NCI-H526 (cell line): Measurements from ENCODE around the gene CLIP2.
"Not testable (repeated sequence)": the region's sequence is repeated elsewhere in the genome, so short reads cannot be mapped to it uniquely, and the experiment has no call there.

Source experiments
- DNase-seq, 2 experiments: peaks; one replicate each; lab custom pipeline; 2025; lab: John Stamatoyannopoulos, UW

The CLIP2 gene

DNA sequence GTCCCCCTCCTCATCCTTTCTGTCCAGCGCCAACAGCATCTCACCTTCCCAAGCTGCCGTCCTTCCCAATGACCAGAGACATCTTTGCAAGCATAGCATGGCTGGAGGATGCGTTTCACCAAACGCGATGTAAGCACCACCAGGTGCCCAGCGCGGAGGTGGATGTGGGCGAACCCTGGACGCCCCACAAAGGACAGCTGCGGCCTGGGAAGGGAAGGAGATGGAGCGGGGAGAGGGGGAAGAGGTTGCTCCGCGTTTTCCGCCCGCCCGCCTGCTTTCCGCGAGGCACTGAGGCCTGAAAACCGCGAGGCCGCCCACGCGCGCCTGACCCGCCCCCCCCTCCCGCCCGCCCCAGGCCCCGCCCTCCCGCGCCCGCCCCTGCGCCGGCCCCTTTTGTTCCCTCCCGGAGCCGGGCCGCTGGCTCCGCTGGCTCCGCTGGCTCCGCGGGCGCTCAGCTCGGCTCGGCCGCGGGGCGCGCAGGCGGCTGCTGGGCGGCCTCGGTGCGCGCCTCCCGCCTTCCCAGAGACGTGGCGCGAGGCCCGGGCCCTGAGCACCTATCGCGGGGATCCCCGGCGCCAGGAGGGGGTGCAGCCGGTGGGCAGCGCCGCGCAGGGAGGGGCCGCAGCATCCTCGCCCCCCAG is at the start of gene CLIP2:
Gene CLIP2, plus strand, starts transcription at position 390 of the 641 bp plus-strand sequence. CDS start 28,140 bp downstream, outside the sequence.
- peak in 1 of 2 experiments; percentile 89 for DNase-seq

DNA sequence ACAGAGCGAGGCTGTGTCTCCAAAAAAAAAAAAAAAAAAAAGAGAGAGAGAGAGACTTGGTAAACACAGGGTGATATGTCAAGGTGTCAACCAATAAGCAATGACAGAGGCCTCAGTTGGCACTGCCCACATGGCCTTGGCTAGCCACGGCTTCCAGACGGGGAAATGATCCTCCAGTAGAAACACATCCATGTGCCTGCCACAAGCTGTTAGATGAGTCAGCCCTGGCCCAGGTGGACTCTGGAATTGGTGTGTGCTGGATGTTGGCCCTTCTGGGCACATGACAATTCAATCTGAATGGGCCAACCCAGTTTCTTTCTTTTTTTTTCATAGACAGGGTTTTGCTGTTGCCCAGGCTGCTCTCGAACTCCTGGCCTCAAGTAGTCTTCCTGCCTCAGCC is 48.7 kb upstream of the CLIP2 start:
- DNase-seq = no peak

DNA sequence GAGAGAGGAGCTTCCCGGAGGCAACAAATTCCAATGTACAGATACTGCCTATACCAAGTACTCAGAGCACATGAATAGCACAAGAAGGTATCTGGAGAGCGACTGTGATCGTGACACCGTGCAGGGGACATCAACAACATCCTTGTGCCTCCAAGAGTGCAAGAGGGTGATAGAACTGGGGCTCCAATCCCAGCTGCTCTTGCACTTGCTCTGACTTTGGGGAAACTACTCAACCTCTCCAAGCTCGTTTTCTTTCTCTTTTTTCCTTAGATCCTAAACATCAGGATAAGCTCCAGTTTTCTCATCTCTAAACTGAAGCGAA is 47.1 kb upstream of the CLIP2 start:
- no peak for DNase-seq

DNA sequence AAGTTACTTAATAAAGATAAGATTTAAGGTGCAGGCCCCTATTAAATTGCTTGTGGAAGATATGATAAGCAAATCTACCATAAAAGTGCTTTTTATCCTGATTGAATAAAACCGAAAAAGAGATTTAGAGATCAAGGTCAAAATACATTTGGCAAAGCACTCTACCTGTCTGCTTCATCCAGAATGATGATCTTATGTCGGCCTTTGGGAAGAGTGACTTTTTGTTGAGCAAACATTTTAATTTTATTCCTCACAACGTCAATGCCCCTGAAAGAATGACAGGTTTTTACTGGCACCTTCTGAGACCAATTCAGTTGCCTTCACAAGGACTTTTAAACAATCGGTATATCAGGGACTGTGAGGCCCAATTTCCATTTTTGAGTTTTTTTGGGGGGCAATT is 42.7 kb upstream of the CLIP2 start:
- DNase-seq = no peak

DNA sequence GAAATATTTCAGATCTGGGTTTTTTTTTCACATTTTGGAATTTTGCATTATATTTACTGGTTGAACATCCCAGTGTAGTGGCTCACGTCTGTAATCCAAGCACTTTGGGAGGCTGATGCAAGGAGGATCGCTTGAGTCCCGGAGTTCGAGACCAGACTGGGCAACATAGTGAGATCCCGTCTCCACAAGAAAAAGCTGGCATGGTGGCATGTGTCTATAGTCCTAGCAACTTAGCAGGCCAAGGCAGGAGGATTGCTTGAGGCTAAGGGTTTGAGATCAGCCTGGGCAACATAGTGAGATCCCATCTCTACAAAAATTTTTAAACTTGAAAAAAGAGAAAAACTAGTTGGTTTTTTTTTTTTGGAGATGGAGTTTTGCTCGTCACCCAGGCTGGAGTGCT is 41.1 kb upstream of the CLIP2 start:
- no peak for DNase-seq

DNA sequence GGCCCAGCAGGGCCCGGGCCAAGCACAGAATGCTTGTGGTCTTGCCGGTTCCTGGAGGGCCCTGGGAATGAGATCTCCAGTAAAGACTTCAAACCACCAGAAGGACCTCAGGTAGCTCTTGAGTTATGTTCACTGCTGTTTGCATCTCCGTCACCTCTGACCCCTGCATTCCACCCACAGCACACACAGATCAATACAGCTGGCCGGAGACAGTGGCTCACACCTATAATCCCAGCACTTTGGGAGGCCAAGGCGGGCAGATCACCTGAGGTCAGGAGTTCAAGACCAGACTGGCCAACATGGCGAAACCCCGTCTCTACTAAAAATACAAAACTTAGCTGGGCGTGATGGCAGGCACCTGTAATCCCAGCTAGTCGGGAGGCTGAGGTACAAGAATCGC is 40.1 kb upstream of the CLIP2 start:
- not testable (repeated sequence) for DNase-seq

DNA sequence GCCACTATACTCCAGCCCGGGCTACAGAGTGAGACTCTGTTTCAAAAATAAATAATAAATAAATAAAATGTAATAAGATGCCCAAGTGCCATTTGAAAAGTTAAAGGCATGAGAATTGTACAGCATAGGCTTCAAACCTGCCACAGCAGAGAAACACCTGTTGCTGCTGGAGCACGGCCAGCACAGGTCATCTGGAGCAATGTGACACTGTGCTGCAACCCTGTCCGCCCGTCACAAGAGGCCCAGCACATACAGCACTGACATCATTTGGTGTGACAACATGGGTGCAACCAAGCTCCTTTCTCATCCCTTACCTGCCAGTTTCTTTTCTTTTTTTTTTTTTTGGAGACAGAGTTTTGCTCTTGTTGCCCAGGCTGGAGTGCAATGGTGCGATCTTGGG is 36.3 kb upstream of the CLIP2 start:
- no peak for DNase-seq

DNA sequence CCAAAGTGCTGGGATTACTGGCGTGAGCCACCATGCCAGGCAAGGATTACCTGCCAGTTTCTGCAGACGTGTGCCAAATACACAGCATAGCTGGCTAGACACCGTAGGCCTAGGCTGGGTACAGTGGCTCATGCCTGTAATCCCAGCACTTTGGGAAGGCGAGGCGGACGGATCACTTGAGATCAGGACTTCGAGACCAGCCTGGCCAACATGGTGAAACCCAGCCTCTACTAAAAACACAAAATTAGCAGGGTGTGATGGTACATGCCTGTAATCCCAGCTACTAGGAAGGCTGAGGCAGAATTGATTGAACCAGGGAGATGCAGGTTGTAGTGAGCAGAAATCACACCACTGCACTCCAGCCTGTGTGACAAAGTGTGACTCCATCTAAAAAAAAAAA is 35.9 kb upstream of the CLIP2 start:
- no peak for DNase-seq

DNA sequence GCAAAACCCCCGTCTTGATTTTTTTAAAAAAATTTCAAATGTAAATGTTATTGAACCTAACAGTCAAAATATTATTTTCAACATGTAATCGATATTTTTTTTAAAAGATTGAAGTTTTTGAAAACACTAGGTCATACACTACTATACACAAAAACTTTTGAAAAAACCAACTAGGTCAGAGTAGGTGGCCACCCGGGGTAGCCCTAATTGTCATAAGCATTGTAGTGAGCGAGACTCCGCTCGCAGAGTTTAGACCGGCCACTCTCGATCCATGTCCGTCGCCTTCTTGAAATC is 35.4 kb upstream of the CLIP2 start:
- no peak for DNase-seq

DNA sequence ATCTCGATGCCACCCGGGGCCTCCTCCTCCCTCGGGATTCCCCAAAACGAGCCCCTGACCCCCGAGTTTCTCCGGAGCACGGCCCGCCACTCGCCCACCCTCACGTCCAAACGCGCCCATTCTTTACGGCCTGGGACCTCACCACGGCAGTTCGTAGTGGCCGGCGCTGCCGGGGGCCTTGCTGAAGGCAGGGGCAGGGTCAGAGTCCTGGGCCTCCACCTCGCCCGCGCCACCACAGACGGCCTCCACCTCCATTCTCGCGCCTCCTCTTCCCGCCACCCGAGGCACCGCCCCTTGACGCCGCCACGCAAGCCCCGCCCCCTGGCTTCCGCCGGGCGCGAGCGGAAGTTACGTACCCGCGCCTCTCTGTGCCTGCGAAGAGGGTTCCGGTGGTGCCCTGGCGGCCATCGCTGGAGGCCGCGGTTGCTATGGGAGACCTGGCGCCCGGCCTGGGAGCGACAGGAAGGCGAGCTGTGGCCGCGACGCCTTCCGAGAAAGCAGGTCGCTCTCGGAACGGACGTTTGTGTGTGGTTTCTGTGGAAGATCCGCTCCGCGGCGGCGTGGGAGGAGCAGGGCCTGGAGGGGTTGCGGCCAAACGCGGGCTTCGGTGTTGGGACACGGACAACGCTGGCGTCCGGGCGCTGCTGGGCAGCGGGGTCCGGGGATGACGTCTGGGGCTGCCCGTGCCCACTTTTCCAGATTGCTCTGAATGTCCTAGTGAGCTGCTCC is 34.9 kb upstream of the CLIP2 start, which contains the start of gene RFC2:
Gene RFC2, minus strand, starts transcription at position 271 of the 729 bp plus-strand sequence. Its CDS starts 16 bp downstream, at position 255.
- peak; percentile 81 to 95 for DNase-seq

DNA sequence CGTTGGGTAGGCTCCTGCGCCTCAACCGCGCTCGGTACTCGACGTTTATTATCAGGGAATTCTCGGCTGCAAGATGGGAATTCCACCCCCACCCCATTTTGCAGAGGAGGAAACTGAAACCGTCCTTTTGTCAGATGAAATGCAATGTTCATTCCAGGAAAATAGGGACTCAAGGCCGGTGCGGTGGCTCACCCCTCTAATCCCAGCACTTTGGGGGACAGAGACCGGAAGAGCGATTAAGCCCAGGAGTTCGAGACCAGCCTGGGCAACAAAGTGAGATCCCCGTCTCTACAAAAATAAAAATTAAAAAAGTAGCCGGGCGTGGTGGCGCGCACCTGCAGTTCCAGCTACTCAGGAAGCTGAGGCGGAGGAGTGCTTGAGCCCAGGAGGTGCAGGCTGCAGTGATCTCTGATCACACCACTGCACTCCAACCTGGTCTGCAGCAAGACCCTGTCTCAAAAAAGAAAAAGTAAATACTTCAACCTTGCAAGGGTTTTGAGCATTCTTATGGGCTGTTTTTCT is 34.3 kb upstream of the CLIP2 start:
- no peak for DNase-seq

DNA sequence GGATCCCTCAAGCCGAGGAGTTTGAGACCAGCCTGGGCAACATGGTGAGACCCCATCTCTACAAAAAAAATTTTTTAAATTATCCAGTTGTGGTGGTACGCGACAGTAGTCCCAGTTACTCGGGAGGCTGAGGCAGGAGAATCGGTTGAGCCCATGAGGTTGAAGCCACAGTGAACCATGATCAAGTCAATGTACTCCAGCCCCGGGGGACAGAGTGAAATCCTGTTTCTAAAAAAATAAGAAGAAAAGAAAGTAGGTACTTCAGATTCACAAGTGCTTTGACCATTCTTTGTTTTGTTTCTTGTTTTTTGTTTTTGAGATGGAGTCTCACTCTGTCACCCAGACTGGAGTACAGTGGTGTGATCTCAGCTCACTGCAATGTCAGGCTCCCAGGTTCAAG is 33.7 kb upstream of the CLIP2 start:
- DNase-seq = not testable (repeated sequence)

DNA sequence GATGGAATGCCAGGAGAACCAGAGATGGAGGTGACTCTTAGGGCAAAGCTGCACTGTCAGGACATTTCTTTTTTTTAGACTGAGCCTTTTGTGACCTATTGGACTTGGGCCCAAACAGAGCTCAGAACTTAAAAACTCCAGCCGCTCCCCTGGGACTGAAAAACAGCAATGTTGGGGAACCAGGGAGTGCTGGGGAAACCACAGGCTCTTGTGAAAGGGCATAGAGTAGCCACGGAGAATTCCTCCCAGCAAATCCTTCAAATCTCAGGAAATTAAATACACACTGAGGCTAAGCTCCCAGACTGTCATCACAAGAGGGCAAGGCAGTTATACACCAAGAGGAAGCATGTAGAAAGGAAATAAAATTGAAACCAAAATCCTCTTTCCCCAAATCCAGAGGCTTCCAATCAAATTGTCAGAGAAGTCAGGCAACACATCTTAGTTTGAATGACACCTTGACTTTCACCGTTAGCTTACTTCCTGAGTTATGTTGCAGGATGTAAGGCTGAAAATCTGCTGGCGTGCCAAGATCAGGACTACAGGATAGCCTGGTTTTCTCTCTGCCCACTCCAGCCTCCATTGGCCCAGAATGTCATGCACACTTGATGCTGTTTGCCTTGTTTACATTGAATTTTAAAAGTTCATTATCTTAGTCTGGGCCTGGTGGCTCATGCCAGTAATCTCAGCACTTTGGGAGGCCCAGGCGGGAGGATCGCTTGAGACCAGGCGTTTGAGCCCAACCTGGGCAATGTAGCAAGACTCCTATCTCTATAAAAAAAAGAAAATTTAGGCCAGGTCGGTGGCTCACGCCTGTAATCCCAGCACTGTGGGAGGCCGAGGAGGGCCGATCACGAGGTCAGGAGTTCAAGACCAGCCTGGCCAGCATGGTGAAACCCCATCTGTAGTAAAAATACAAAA is 32.5 kb upstream of the CLIP2 start:
- no peak for DNase-seq

DNA sequence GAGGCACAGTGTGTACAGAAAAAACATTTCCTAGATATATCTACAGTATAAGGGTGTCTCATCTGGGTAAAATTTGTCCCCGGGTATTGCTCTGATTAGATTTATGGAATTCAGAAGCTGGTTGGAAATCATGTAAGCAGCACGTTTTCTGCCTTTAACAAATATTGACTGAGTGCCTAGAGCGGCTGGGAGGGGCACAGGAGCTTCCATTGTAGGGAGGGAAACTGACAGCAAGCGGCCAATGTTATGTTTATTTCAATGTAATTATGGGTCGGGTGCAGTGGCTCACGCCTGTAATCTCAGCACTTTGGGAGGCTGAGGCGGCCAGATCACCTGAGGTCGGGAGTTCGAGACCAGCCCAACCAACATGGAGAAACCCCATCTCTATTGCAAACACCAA is 30.6 kb upstream of the CLIP2 start:
- no peak for DNase-seq

DNA sequence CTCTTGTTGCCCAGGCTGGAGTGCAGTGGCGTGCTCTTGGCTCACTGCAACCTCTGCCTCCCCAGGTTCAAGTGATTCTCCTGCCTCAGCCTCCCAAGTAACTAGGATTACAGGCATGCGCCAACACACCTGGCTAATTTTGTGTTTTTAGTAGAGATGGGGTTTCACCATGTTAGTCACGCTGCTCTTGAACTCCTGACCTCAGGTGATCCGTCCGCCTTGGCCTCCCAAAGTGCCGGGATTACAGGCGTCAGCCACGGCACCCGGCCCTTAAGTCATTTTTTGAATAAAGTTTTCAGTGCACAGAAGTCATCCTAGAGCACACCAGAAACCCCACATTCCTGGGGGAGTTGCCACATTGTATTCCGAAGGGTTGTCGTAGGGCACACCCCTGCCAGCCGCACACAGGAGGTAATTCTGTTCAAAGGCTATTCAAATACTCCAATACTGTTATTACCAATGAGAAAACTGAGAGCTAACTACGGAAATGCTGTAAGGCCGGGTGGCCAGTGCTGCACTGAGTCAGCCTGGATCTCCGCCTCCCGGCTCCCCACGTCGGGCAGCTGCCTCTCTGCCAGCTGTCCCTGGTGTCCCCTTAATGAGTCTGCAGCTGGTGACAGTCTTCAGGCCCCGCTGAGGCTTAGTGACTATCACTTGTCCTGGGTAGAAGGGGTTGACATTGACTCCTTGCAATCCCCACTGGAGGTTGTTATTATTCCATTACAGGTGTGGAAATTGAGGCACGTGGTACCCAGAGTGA is 26.4 kb upstream of the CLIP2 start:
- DNase-seq = no peak

DNA sequence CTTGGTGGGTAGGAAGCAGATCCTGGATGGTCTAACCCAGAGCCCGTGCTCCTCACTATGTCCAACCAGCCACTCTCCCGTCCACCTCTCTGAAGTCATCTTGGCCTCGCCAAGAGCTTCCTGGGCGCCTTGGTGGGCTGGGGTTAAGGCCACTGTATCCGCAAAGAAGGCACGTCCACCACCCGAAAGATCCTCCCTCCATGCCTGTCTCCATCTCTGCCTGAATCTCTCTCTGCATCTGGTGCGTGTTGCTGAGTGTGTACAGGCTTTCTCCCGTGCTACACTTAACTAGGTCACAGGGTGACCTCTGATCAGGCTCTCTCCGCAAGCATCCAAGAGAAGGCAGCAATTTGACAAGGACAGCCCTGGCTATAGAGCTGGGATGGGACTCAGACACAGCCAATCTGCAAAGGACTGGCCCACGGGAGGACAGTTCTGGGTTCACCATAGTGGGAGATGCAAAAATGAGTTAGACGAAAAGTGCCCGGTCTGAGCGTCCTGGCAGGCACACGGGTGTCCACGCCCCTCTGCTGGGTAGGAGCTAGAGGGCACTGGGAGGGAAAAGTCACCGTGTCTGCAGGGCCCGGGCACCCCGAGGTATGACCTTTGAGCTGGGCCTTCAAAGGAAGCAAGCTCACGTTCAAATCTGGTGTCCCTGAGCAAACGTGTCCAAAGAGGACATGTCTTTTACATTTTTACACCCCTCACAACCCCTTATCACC is 25.6 kb upstream of the CLIP2 start:
- no peak for DNase-seq

DNA sequence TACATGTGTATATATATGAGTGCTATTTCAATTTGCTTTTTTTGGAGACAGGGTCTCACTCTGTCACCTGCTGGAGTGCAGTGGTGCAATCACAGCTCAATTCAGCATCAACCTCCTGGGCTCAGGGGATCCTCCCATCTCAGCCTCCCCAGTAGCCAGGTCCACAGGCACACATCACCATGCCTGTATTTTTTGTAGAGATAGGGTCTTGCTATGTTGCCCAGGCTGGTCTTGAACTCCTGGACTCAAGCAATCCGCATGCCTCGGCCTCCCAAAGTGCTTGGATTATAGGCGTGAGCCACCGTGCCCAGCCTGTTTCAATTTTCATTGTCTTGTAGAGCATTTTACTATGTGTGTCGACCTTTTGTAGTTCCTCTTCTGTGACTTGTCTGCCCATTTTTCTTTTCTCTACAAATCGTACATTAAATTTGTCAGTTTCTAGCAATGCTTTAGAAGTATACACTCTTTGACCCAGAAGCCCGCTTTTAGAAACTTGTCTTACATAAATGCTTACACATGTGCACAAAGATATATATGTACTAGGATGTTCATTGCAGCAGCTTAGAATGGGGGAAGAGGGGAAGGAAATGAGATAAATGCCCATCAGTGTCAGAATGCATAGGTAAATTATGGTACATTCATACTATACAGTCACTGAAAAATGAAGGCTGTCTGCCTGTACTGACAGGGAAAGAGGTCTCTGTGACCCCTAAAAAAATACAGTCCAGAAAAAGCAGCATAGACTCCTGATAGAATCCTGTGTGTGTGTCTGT is 22.8 kb upstream of the CLIP2 start:
- DNase-seq = no peak

DNA sequence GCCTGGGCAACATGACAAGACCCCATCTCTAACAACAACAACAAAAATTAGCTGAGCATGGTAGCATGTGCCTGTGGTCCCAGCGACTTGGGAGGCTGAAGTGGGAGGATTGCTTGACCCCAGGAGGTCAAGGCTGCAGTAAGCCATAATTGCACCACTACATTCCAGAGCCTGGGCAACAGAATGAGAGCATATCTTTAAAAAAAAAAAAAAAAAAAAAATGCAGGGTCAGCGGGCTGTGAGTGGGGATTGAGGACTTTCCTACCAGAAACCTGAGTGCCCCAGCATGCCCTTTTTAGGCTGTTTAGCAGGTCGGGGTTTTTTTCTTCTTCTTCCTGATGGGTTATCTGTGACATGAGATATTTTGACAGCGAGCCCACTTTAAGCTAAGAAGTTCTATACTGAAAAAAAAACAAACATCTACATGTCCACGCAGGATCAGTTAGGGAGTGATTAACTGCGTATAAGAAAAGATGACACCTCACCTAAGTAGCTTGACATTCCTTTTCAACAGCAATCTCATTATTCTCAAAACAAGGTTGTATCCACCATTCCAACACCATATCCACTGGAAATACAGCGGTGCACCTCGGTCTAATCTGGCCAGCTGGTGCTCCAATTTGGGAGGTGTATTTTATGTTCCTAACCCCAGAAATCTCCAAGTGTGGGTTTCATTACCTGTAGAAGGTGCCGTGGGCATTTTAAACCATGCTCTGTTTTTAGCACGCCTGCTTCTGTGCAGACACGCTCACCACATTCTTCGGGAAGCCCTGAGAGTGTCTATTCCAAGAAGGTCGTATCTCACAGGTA is 21.2 kb upstream of the CLIP2 start:
- no peak for DNase-seq

DNA sequence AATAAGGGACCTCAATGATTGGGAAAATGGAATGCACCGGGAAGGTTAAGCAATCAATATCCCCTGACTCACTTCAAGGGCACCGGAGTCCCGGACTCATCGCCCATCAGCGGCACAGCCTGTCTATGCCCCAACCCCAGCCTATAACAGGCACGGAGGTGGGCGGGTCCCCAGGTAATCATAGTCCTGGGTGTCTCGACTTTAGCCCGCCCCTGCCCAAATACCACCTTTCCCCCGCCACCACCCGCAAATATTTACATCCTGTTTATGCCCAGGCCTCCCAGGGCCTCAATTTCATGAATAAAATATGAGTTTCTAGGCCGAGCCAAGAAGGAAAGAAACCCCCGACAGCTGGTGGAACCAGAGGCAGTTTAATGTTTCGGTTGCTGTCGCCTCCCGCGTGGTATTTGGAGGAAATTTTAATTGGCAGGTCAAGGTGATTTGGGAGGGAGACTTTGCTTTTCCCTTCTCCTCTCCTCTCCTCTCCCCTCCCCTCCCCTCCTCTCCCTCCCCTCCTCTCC is 19.4 kb upstream of the CLIP2 start:
- peak; percentile 89 to 94 for DNase-seq
